NCI-H524 treated with DMSO at 0.1 percent for 48 hours (cell line): ENCODE measurements around the gene ZDHHC17.
"Not testable (repeated sequence)": the region's sequence is repeated elsewhere in the genome, so short reads cannot be mapped to it uniquely, and the experiment has no call there.

Experiments used
- DNase-seq: peaks from one replicate; lab custom pipeline; 2025; lab: John Stamatoyannopoulos, UW

ZDHHC17 gene

GRCh38 chr12:76763746-76764675, at the start of gene ZDHHC17:
ZDHHC17 (plus strand) TSS chr12:76764115; CDS start chr12:76764237, 122 bp downstream.
- DNase-seq = peak; percentile 66

GRCh38 chr12:76714415-76714814, 49.5 kb upstream of the ZDHHC17 start:
- DNase-seq = no peak

- DNase-seq = no peak
Measured at GRCh38 chr12:76714861-76715260, 49.1 kb upstream of the ZDHHC17 start.

- DNase-seq = no peak
Measured at GRCh38 chr12:76715332-76715731, 48.6 kb upstream of the ZDHHC17 start.

DNA sequence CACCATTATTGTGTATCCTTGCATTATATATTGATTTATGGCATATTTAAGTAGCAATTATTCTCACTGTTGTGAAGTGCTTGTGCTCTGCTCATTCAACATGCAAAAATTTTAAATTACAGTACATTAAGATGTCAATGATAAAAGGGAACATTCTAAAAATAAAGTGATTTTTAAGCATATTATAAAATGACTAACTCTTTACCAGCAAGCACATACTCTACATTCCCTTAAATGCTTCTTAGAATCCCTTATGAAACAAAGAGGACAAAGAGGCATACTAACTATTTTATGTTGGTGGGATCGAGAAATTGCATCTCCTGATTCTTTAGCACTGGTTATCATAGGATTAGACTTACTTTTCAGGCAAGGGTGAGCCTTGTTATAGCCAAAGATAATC, 46.6 kb upstream of the ZDHHC17 start:
- DNase-seq = no peak

DNA sequence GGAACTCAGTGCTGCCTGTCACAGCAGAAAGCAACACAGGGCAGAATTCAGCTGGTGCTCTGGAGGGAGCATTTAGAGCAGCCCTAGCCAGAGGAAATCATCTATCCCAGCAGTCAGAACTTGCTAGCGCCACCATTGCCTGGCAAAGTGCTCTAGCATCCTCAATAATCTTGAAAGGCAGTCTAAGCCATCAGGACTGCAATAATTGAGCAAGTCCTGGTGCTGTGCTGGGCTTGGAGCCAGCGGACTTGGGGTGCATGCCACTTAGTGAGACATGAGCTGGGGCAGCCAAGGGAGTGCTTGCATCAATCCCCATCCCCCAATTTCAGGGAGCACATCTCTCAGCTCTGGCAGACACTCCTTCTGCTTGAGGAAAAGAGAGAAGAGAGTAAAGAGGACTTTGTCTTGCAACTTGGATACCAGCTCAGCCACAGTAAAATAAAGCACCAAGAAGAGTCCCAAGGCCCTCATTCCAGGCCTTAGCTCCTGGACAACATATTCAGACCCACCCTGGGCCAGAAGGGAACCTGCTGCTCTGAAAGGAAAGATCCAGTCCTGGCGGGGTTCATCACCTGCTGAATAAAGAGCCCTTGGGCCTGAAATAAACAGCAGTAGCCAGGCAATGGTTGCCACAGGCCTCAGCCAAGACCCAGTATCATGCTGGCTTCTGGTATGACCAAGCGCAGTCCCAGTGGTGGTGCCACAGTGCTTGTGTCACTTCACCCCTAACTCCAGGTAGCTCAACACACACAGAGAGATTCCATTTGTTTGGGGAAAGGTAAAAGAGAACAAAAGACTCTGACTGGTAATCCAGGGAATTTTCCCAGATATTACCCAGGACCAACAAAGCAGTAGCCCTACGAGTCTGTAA, 44.5 kb upstream of the ZDHHC17 start:
- no peak for DNase-seq

DNA sequence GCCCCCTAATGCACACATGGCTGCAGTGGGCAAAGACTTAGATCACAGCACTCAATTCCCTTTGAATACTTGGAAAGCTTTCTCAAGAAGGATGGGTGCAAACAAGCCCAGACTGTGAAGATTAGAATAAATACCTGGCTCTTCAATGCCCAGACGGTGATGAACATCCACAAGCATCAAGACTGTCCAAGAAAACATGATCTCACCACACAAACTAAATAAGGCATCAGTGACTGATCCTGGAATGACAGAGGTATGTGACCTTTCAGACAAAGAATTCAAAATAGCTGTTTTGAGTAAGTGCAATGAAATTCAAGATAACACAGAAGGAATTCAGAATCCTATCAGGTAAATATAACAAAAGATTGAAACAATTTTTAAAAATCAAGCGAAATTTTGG, 43.8 kb upstream of the ZDHHC17 start:
- DNase-seq = no peak

DNA sequence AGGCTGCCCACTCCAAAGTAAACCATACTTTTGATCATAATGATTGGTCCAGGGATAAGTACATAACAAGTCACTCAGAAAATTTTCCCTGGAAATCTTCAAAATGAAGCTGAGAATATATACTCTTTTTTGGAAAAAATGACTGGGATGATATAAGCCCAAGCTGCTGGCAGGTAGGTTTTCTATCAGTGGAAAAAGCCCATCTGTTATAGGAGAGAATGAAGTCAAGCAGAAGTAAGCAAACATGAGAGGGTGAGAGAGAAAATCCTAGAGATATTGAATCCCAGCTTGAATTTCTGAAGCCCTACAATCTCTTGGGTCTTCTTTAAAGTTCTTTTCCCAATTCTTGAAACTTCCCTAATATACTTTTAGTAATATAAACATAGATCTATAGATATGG, 37.3 kb upstream of the ZDHHC17 start:
- DNase-seq = no peak

DNA sequence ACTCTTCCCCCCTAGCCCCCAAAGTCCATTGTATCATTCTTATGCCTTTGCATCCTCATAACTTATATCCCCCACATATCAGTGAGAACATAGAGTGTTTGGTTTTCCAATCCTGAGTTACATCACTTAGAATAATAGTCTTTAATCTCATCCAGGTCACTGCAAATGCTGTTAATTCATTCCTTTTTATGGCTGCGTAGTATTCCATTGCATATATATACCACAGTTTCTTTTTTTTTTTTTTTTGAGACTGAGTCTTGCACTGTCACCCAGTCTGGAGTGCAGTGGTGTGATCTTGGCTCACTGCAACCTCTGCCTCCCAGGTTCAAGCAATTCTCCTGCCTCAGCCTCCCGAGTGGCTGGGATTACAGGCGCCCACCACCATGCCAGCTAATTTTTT, 31.7 kb upstream of the ZDHHC17 start:
- not testable (repeated sequence) for DNase-seq

GRCh38 chr12:76737689-76738088, 26.2 kb upstream of the ZDHHC17 start:
- not testable (repeated sequence) for DNase-seq

- DNase-seq = no peak
Measured at GRCh38 chr12:76738824-76739579, 24.9 kb upstream of the ZDHHC17 start.

GRCh38 chr12:76739896-76740295, 24.0 kb upstream of the ZDHHC17 start:
- no peak for DNase-seq

DNA sequence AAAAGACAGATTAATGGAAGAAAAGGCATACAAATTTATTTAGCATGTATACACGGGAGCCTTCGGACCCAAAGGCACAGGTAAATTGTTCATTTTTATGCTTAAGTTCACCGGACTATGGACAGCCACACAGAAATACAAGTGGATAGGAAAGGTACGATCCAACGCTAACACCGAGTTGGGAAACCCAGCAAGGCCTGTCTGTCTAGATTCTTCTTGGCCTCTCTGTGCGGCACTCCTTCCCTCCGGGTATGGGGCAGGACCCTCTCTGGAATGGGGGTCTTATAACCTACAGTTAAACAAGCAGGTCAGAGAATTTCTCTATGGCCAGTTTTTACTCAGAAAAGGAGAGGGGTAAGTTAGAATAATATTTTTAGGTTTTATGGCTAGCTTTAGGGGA, 23.4 kb upstream of the ZDHHC17 start:
- DNase-seq = no peak

DNA sequence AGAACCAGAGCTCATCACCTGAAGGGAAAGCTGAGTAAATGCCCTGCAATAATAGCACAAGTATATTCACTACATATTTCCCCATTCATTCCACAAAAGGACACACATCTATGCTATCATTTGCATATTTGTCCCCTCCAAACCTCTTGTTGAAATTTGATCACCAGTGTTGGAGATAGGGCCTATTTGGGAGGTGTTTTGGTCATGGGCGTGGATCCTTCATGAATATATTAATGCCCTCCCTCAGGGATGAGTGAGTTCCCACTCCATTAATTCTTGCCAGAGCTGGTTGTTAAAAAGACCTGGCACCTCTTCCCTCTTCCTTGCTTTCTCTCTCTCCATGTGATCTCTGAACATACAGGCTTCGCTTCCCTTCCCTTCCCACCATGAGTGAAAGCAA, 18.6 kb upstream of the ZDHHC17 start:
- no peak for DNase-seq

DNA sequence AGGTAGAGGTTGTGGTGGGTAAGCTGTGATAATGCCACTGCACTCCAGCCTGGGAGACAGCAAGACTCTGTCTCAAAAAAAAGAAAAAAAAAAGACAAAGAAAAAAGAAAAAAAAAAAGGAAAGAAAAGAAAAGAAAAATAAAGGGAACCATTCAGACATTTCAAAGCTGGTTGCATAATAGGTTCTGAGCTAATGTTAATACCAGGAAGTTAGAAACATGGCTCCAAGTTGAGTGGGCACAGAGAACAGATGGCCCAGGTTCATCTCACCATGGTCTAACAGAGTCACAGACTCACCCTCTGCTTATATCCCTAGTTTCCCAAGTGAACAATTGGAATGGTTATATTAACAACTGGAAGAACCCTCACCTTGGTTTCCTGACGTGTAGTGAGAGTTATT, 17.4 kb upstream of the ZDHHC17 start:
- DNase-seq = no peak

GRCh38 chr12:76747245-76747644, 16.7 kb upstream of the ZDHHC17 start:
- no peak for DNase-seq

- DNase-seq = no peak
Measured at GRCh38 chr12:76755829-76756379, 8.0 kb upstream of the ZDHHC17 start.

DNA sequence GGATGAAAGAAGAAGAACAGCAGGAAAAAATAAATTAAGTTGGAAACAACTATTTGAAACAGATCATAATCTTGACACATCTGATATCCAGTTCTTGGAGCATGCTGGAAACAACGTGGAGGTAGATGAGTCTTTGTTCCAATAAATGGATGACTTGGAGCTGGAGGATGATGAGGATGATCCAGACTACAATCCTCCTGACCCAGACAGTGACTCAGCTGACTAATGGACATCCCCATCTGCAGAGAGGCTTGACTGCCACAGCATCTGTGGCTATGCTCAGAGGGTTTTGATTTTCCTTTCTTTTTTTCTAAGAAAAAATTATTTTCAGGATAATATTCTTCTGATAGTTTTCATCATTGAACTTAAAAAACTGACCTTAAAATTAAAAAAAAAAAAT, 6.2 kb upstream of the ZDHHC17 start:
- no peak for DNase-seq

- no peak for DNase-seq
Measured at GRCh38 chr12:76762601-76762980, 1.3 kb upstream of the ZDHHC17 start.

- no peak for DNase-seq
Measured at GRCh38 chr12:76764856-76765255, 941 bp downstream of the ZDHHC17 start.

GRCh38 chr12:76765598-76765997, 1.7 kb downstream of the ZDHHC17 start:
- DNase-seq = no peak

GRCh38 chr12:76766161-76766560, 2.2 kb downstream of the ZDHHC17 start:
- no peak for DNase-seq
